Thyroid gland (tissue), 4 donors: ENCODE data around the gene NMUR1. TPM values are rescaled to one million over a fixed set of nuclear protein-coding genes. Genes with fewer than 3 reads are reported as not detected.
A peak's percentile ranks its signal among the peaks of the same experiment; 100 is the strongest.

Source experiments
- DNase-seq, 2 donors: peaks; one replicate each; pipeline ENCODE4 v3.0.0-alpha.2; 2019
- H3K27ac ChIP-seq, 3 donors: fragments of 200-600 bp; sonication (generic); 1 replicate in 2 of 3; 2 replicates in 1 of 3; pipeline ENCODE4 v1.5.1; 2016 to 2019; ENCODE audit warnings: mild to moderate bottlenecking in 1 of 3, moderate library complexity in 1 of 3
- H3K27me3 ChIP-seq: fragments of 200-600 bp; sonication (generic); one replicate; pipeline ENCODE4 v1.5.1; 2019
- H3K36me3 ChIP-seq, 2 donors: fragments of 200-600 bp; sonication (generic); one replicate each; pipeline ENCODE4 v1.5.1; 2016 to 2019
- H3K4me1 ChIP-seq, 2 donors: fragments of 200-600 bp; sonication (generic); one replicate each; pipeline ENCODE4 v1.5.1; 2017 to 2019
- H3K4me3 ChIP-seq, 3 donors: fragments of 200-600 bp; sonication (generic); replicated peaks in 1 of 3; 1 replicate in 2 of 3; 2 replicates in 1 of 3; pipeline ENCODE4 v1.5.1; 2016; ENCODE audit warnings: mild to moderate bottlenecking in 1 of 3
- H3K9me3 ChIP-seq: fragments of 200-600 bp; sonication (generic); one replicate; pipeline ENCODE4 v1.5.1; 2017
- POLR2A ChIP-seq, 2 donors: fragments of 450-650 bp; IDR thresholded peaks; one replicate each; pipeline ENCODE4 v1.6.1; 2017; ENCODE audit warnings: antibody characterized with exemption in 2 of 2, mild to moderate bottlenecking in 2 of 2, moderate library complexity in 1 of 2
- WGBS, 2 donors: methylation state at CpG; one replicate each; pipeline ENCODE4 v1.1.5; 2017; 5-methylcytosine and 5-hydroxymethylcytosine counted together
- intact Hi-C: fragments of 100-400 bp; cut with DNase I; formaldehyde crosslinking; loops from one replicate; pipeline ENCODE4 v1.15.1; 2023
- total RNA-seq, 4 donors: library from RNA; depleted of rRNA; stranded (reverse); fragments of >200 nt; gene quantifications; one replicate each; pipeline ENCODE4 v1.2.3, GENCODE V29; 2016
- TF ChIP-seq, protein P1 (sequence below), 6 experiments: fragments of 200-600 bp in 3 of 6; fragments of 450-650 bp in 3 of 6; sonication (generic) in 3 of 6; IDR thresholded peaks; one replicate each; pipeline ENCODE4 v1.5.1; 2016 to 2019; ENCODE audit warnings: antibody characterized with exemption in 6 of 6, mild to moderate bottlenecking in 2 of 6, inconsistent platforms in 1 of 6, moderate library complexity in 1 of 6

NMUR1 gene
- total RNA-seq, 4 donors from 2014 or later = 0.11 to 0.73 (median 0.67) TPM; not detected in 1

DNA sequence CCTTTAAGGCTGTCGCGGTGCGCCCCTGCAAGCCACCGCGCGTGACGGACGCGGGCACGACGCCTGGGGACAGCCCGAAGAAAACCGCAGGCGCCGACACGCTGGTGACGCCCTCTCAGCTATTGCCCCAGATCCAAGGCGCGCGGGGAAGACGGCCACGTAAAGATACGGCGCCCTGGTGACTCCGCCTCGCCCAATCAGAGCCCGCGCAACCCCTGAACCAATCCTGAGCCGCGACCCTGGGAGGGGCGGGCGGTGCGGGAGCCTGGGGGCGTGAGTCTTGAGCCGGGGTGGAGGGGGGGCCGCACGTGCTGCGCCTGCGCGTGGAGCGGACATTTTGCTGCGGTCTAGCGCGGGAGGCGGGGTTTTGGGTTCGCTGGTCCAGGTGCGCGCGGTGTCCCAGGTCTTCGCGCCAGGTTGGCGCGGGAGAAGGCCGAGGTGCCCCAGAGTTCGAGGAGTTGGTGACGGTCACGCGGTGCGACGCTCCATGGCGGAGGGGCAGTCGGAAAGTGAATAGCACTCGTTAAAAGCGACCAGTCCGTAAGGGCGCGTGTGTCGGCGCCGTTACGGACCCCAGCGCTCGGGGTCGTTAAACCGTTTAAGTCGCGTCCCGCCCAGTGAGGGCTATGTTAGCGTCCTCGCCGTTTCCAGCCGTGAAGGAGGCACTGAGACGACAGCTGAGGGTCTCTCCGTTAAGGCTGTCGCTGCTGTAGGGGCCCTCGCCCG, 15.9 kb downstream of the NMUR1 start:
- peaks cover 4 to 9% of the 10 kb centered on the region in 2 donors for H3K4me1 ChIP-seq
- H3K36me3 ChIP-seq = no peaks in the 10 kb centered on the region
- H3K27me3 ChIP-seq = no peaks in the 10 kb centered on the region
- H3K4me3 ChIP-seq = peak overlapping the region in 2 of 3 donors; percentile 29 to 65
- intact Hi-C loops = no loop called here
- DNase-seq = peak; percentile 99
- peak; percentile 66 to 91 for TF ChIP-seq POLR2A (IDR thresholded peaks at IDR 0.05)
- TF ChIP-seq, protein P1, sequence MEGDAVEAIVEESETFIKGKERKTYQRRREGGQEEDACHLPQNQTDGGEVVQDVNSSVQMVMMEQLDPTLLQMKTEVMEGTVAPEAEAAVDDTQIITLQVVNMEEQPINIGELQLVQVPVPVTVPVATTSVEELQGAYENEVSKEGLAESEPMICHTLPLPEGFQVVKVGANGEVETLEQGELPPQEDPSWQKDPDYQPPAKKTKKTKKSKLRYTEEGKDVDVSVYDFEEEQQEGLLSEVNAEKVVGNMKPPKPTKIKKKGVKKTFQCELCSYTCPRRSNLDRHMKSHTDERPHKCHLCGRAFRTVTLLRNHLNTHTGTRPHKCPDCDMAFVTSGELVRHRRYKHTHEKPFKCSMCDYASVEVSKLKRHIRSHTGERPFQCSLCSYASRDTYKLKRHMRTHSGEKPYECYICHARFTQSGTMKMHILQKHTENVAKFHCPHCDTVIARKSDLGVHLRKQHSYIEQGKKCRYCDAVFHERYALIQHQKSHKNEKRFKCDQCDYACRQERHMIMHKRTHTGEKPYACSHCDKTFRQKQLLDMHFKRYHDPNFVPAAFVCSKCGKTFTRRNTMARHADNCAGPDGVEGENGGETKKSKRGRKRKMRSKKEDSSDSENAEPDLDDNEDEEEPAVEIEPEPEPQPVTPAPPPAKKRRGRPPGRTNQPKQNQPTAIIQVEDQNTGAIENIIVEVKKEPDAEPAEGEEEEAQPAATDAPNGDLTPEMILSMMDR (IDR thresholded peaks at IDR 0.05) = no peak
- peak overlapping the region; percentile 60 to 84 (median 80) for H3K27ac ChIP-seq
- WGBS, 2 donors = 2 to 8% methylated on average over 22 to 53 of the region's 87 CpGs
- no peaks in the 10 kb centered on the region for H3K9me3 ChIP-seq

DNA sequence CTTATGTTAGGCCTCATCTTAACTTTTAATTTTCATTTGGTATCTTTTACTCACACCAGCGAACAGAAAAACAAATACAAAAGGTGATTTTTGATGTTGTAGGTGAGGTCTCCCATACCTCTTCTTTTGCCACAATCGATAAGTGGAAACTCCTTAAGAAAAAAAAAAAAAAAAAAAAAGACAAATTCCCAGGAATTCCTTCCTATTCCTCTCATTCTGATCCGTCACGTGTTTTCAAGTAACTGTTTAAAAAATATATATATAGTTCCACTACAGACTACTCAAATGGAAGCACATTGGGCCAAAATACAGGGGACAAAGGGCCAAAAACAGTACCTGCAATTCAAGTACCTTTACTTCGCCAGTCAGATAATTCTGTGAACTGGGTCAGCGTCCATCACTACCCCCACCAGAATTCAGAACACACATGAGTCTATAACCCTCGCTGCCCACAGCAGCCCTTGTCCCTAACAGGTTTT, 16.5 kb downstream of the NMUR1 start:
- Histone ChIP-seq H3K27me3 (no peaks in the 10 kb centered on the region), H3K9me3 (no peaks in the 10 kb centered on the region), H3K4me3 (peak overlapping the region in 2 of 3 donors; percentile 29 to 65), H3K27ac (peak overlapping the region; percentile 55 to 84 (median 80)), H3K36me3 (no peaks in the 10 kb centered on the region), H3K4me1 (peaks cover 4 to 9% of the 10 kb centered on the region in 2 donors)
- intact Hi-C loops = no loop called here
- no peak for DNase-seq
- no peak for TF ChIP-seq POLR2A (IDR thresholded peaks at IDR 0.05)
- TF ChIP-seq, protein P1 (IDR thresholded peaks at IDR 0.05) = no peak
- 20 to 22% methylated on average over 7 of the region's 7 CpGs for WGBS, 2 donors

- TF ChIP-seq POLR2A (IDR thresholded peaks at IDR 0.05) = no peak
- WGBS, 2 donors = 82 to 89% methylated on average over 3 to 5 of the region's 5 CpGs
- H3K27ac ChIP-seq = no peak overlapping the region
- H3K27me3 ChIP-seq = no peaks in the 10 kb centered on the region
- DNase-seq = no peak
- H3K4me3 ChIP-seq = no peak overlapping the region
- intact Hi-C loops = no loop called here
- peaks cover 4 to 9% of the 10 kb centered on the region in 2 donors for H3K4me1 ChIP-seq
- H3K36me3 ChIP-seq = no peaks in the 10 kb centered on the region
- no peaks in the 10 kb centered on the region for H3K9me3 ChIP-seq
Measured at GRCh38 chr2:231512222-231512621, 18.0 kb downstream of the NMUR1 start.

- peak; percentile 85 to 86 for DNase-seq
- Histone ChIP-seq H3K9me3 (no peaks in the 10 kb centered on the region), H3K27me3 (no peaks in the 10 kb centered on the region), H3K36me3 (no peaks in the 10 kb centered on the region), H3K4me1 (no peaks in the 10 kb centered on the region), H3K27ac (peak overlapping the region; percentile 17 to 61 (median 32)), H3K4me3 (no peak overlapping the region)
- intact Hi-C loops = no loop called here
- TF ChIP-seq POLR2A (IDR thresholded peaks at IDR 0.05) = no peak
- TF ChIP-seq, protein P1 (IDR thresholded peaks at IDR 0.05) = no peak
- 44 to 50% methylated on average over 3 of the region's 3 CpGs for WGBS, 2 donors
Measured at GRCh38 chr2:231503766-231504165, 26.5 kb downstream of the NMUR1 start.

DNA sequence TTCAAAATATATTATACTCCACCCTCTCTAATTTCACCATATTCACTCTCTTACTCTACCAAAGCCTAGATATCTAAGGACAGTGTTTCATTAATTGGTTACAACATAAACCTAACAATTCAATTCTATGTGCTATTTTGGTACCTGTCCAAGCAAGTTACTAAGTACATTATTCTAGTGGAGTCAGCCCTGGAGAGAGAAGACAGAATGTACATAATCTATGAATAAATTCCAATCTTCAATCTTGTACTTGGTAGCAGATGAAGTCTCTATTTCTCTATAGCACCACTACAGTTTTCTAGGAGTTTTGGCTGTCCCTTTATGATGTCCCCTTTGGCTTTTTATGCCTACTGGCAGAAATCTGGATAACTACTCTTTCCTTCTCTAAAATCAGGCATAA, 27.6 kb downstream of the NMUR1 start:
- intact Hi-C loops = no loop called here
- Histone ChIP-seq H3K27ac (peak overlapping the region in 1 of 3 donors; percentile 17), H3K4me1 (no peaks in the 10 kb centered on the region), H3K36me3 (no peaks in the 10 kb centered on the region), H3K4me3 (no peak overlapping the region), H3K9me3 (no peaks in the 10 kb centered on the region), H3K27me3 (no peaks in the 10 kb centered on the region)
- DNase-seq = no peak
- TF ChIP-seq POLR2A (IDR thresholded peaks at IDR 0.05) = no peak
- TF ChIP-seq, protein P1 (IDR thresholded peaks at IDR 0.05) = no peak
